Fibroblast of mammary gland (primary cell): Measurements from ENCODE around the gene NFIC.

Source experiments
- DNase-seq: peaks from one replicate; pipeline ENCODE4 v3.0.0-alpha.2; 2010; ENCODE audit warnings: low read depth
- H3K4me3 ChIP-seq: 2 replicates; pipeline ENCODE4 v1.5.1; 2011; ENCODE audit warnings: low read depth, mild to moderate bottlenecking, low read length, moderate library complexity; ENCODE audit not compliant: control insufficient read depth
- CTCF ChIP-seq: conservative IDR thresholded peaks from 2 replicates; pipeline ENCODE4 v1.5.1; 2011; ENCODE audit warnings: low read depth, low read length, inconsistent platforms; ENCODE audit not compliant: control insufficient read depth, insufficient read depth

The NFIC gene

DNA sequence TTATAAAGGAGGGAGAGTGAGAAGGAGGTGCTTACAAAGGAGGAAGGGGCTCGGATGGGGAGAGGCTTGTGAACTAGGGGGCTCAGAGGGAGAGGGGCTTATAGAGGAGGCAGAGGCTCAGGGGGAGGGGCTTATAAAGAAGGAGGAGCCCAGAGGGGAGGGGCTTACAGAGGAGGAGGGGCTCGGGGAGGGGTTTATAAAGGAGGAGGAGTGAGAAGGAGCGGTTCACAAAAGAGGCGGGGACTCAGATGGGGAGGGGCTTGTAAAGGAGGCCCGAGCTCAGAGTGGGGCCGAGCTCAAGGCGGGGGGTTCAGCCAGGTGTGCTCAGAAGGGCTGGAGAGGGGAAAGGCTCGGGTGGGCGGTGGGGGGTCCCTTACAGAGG, 113.4 kb downstream of the NFIC start:
- no peak for TF ChIP-seq CTCF
- DNase-seq, result no peak
- H3K4me3 ChIP-seq, result no peak overlapping the region

DNA sequence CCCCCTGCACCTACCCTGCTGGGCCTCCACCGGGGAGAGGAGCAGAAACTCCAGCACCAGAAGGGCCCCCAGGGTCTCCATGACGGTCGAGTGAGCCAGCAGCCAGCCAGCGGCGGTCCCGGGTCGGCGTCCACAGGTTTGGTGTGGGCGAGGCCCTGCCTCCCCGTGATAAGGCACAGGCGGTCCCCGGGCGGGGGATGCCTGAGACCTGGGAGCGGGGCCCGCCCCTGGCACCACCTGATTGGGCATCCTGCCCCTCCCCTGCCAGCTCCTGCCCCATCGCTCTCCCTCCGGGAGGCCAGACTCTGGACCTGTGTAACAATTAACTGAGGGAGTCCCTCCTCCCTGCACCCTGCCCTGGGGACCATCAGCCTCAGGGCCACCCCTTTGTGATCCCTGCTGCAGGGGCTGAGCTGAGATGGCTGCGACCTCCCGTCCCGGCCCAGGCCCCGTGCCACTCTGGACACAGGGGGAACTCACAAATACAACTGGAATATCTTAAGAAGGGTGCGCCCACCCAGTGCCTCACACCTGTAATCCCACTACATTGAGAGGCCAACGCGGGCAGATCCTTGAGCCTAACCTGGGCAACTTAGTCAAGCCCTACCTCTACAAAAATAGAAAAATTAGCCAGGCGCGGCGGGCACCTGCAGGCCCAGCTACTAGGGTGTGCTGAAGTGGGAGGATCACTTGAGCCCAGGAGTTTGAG, 114.2 kb downstream of the NFIC start, which contains the start of gene SMIM24:
Gene SMIM24, minus strand, starts transcription at position 143 of the 709 bp plus-strand sequence. Its CDS starts 62 bp downstream, at position 81.
- no peak for TF ChIP-seq CTCF
- no peak for DNase-seq
- H3K4me3 ChIP-seq, result no peak within 1 kb of the TSS

DNA sequence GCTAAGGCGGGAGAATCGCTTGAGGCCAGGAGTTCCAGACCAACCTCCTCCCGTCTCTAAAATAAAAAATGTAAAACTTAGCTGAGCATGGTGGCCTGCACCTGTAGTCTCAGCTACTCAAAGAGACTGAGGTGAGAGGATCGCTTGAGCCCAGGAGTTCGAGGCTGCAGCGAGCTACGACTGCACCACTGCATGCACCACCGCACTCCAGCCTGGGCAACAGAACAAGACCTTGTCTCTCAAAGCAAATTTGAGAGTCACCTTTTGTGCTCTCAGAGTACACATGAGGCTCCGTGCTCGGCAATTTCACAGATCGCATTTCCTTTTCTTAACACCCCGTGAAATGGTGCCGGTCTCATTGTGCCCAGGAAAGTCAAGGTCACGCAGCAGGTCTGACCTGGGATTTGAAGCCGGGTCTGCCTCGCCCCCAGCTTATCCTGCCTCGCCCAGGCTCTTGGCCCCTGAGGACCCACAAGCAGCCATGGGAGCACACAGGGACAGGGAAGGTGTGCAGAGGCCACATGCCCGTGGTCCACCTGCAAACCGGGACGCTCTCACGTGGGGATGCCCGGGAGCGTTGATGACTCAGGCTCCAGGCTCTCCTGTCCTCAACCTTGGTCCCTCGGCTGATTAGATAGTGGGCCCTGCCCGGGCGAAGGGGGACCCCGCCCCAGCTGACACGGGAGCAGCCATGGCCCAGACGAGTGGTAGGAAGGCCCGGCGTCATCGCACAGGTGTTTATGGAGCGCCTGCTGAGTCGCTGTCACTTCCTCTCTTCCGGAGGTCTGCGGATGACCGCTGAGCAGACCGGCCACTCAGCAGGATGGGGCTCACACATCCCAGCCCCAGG, 115.1 kb downstream of the NFIC start:
- DNase-seq, result no peak
- no peak overlapping the region for H3K4me3 ChIP-seq
- TF ChIP-seq CTCF, result no peak

DNA sequence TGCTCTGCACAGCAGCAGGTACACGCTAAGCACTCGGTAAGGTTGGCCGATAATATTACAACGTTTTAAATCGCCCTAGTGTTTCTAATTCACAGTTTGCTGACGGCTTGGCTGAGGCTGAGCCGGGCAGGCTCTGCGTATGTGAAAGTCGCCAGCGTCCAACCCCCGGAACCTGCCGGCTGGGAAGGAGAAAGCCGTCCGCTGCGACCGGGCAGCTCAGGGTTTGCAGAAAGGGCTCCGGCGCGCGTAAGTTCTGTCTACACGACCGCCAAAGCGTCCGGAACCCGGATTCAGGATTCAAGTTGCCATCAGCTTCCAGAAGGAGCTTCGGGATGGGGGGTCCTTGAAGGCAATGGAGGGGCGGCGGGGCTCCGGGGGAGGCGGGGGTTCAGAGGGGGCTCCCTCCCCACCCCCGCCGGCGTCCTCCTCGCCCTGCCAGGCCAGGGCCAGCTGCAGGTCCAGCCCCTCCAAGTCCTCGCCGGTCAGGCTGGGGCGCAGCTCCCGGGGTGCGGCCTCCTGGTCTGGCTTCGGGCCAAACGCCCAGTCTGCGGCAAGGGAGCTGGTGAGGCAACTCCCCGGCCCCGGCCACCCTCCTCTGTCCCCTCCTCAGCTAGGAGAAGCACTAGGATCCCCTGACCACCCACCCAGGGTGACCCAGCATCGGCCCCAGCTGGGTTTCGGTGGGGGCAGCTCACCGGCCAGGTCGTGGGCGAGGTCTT, 116.3 kb downstream of the NFIC start:
- H3K4me3 ChIP-seq, result no peak overlapping the region
- TF ChIP-seq CTCF, result no peak
- DNase-seq, result no peak

DNA sequence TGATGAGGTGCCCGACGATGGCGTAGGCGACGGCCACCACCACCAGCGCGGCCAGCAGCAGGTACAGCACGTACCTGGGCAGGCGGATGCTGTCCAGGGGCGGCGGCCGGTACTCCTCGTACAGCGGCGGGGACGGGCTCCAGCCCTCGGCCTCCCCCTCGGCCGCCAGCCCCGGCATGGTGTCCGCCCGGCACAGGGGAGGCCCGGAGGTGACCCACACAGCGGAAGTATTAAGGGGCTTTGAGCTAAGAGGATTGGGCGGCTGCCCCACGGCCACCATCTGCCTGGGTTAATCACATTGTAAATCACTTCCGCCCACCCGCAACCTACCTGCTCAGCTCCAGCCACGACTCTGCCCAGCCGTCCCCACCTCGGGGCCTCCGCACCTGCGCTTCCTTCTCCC, 116.8 kb downstream of the NFIC start, which contains the start of gene SMIM44:
Gene SMIM44, minus strand, starts transcription at position 216 of the 403 bp plus-strand sequence. Its CDS starts 38 bp downstream, at position 178.
- no peak within 1 kb of the TSS for H3K4me3 ChIP-seq
- no peak for DNase-seq
- no peak for TF ChIP-seq CTCF

DNA sequence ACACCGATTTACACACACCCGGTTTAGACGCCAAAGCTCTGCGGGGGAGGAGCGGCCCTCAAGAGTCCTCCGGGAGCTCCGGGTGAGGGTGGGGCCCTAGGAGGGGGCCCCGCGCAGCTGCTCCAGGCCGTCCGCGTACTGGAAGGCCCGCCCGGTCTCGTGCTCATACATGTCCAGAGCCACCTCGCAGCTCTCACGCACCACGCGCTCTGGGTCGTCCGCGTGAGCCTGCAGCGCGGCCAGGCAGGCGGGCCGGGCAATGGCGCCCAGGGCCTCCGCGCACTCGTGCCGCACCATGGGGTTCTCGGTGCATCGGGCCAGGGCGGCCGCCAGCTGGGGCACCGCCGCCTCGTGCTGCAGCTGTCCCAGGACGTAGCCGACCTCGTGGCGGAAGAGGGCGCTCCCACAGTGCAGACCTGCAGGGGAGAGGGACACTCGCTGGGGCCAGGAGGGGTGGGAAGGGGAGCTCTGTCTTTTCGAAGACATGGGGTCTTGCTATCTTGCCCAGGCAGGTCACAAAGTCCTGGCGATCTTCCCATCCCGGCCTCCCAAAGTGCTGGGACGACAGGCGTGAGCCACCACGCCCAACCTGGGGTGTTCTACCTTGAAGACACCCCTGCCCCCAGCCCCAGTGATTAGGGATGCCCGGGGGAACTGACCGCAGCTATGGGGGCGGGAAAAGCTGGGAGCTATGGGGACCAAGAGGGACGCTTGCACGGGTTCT, 125.2 kb downstream of the NFIC start:
- TF ChIP-seq CTCF, result no peak
- DNase-seq, result no peak
- no peak overlapping the region for H3K4me3 ChIP-seq
